PC-3 (cell line): ENCODE results near the gene ZNF687.

Experiments
- CTCF ChIP-seq: fragments of 300-600 bp; sonication (generic); conservative IDR thresholded peaks from 2 replicates; pipeline ENCODE4 v1.5.1; 2017; ENCODE audit warnings: antibody characterized with exemption, low read depth, mild to moderate bottlenecking, low read length
- EZH2 ChIP-seq: fragments of 300-600 bp; sonication (generic); IDR thresholded peaks from one replicate; pipeline ENCODE4 v1.6.1; 2017; ENCODE audit warnings: antibody characterized with exemption, mild to moderate bottlenecking, low read length; ENCODE audit not compliant: unreplicated experiment

DNA sequence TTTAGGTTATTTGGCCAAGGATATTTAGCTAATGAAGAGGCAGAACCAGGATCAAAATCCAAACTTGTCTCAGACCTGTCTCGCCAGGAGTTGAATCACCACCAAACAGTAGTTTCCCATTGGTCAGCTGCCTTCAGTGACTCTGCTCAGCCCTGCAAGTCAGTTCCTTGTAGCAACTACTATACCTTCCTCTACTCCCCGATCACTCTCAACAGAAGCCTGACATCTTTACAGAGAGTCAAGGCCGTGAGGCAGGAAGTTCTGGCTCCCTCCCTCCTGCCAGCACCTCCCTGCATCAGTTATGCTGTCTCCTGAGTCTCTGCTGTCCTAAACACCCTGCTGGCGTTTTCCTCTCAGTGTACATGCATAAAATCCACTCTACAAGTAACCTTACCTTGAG lies 14.3 kb upstream of the ZNF687 start:
- TF ChIP-seq CTCF (no peak), EZH2 (no peak)
